GM19455 (cell line): ENCODE results near the gene BCKDHB.

Experiments used
- ATAC-seq: cut with Tn5 transposase; IDR thresholded peaks from one replicate; pipeline ENCODE4 v1.9.1; 2021; ENCODE audit not compliant: unreplicated experiment

BCKDHB gene

DNA sequence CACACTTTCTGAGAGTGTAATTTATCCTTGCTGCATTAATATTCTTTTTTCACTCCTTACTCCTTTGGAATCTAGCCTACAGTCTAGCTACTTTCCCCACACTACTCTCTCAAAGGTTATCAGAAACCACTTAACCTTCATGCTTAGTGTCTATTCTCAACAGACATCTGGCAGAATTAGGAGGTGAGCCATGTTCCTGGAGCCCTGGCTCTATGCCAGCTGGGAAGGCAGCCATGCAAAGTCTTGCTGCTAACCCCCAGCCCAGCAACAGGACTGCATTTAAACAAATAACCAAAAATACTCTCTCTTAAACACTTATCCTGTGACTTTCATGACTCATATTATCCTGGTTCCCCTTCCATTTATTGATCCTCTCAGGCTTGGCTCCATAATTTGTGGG is 260.2 kb downstream of the BCKDHB start:
- no peak for ATAC-seq

DNA sequence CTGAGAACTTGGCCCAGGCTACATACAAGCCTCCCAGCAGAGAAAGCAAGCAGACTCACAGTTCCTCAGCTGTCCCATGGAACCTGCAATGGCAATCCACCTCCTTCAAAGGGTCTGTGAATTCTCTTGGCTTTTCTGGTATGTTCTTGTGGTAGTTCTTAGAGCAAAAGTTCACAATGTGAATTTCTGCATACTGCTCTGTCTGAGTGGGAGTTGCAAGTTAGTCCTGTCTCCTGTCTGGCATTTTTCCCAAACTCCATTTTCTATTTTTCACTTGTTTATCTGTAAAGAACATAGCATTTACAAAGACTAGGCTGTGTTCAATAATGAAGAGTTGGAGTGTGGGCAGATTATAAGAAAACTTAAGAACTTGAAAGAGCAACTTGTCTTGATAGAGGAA is 269.9 kb downstream of the BCKDHB start:
- ATAC-seq: no peak

DNA sequence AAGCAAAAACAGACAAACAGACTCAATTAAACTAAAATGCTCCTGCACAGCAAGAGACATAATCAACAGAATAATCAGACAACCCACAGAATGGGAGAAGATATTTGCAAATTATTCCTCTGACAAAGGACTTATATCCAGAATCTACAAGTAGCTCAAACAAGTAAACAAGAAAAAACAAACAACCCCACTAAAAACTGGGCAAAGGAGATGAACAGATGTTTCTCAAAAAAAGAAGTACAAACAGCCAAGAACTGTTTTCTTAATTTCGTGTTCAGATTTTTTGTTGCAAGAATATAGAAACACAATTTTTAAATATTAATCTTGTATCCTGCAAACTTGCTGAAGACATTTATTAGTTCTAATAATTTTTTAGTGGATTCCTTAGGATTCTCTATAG is 274.1 kb downstream of the BCKDHB start:
- no peak for ATAC-seq

DNA sequence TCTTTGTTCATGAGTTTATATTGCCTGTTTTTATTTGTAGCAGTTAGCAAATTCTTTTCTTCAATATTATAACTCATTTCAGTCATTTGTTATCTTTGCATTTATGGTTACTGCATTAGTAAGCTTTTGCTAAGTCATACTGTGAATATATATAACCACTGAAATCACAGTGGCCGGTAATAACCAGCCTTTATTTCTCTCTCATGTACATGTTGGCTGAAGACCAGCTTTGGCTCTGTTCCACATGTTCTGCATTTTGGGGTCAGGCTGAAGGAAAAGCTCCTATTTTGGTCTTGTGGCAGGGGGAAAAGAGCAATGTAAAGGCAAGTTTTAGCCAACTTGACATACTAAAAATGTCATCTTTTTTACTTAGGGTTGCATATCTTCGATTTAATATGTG is 276.3 kb downstream of the BCKDHB start:
- ATAC-seq: no peak

DNA sequence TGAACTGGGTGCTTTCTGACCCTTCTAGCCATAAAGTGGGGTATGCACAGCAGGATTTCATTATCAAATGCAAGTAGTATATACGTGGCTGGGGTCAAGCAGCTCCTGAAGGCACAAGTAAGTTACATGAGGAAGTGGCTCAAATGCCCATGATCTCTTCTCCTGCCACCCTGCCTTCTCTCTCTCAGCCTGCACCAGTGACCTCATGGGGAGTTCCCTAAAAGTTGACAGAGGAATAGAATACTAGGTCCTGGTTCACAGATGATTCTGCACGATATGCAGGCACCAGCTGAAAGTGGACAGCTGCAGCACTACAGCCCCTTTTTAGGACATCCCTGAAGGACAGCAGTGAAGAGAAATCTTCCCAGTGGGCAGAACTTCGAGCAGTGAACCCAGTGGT is 282.0 kb downstream of the BCKDHB start:
- ATAC-seq: no peak
